ENCODE data around the gene BRCA2.

- TF ChIP-seq CTCF (IDR thresholded peaks at IDR 0.05) (no peak), POLR2A (IDR thresholded peaks at IDR 0.05) (no peak)
These were observed 4.0 kb upstream of the BRCA2 start for GRCh38 chr13:32311188-32311897.
